Measurements from ENCODE around the gene LRRN4. TPM values are rescaled to one million over a fixed set of nuclear protein-coding genes. Genes with fewer than 3 reads are reported as not detected.

The LRRN4 gene
- total RNA-seq, 1 donor from 2014 or later = not detected

DNA sequence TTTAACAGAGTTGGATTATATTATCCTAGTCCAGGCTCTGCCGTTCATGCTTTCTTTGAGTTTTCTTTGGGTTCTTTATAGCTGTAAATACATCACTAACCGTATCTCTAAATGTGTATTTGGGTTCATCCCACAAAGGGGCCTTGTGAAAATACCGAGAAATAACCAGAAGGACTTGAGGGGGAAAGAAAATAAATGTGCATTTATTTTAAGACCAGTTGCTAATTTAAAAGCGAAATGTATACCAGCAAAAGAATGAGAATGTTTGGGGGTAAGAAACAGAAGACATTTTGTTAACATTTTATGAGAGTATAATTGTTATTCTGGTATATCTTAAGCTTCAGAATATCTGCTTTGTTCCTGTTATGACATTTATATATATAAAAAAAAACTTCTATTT is 38.9 kb downstream of the LRRN4 start:
- Mint-ChIP-seq H3K36me3 (ENCODE audit: unreplicated experiment) (no peaks in the 10 kb centered on the region), H3K27me3 (ENCODE audit: unreplicated experiment) (peaks cover 2% of the 10 kb centered on the region), H3K4me3 (ENCODE audit: unreplicated experiment) (no peak overlapping the region), H3K27ac (ENCODE audit: unreplicated experiment) (no peak overlapping the region), H3K9me3 (ENCODE audit: unreplicated experiment) (no peaks in the 10 kb centered on the region), H3K4me1 (ENCODE audit: low read depth, unreplicated experiment) (no peaks in the 10 kb centered on the region)
- TF ChIP-seq, protein P1, sequence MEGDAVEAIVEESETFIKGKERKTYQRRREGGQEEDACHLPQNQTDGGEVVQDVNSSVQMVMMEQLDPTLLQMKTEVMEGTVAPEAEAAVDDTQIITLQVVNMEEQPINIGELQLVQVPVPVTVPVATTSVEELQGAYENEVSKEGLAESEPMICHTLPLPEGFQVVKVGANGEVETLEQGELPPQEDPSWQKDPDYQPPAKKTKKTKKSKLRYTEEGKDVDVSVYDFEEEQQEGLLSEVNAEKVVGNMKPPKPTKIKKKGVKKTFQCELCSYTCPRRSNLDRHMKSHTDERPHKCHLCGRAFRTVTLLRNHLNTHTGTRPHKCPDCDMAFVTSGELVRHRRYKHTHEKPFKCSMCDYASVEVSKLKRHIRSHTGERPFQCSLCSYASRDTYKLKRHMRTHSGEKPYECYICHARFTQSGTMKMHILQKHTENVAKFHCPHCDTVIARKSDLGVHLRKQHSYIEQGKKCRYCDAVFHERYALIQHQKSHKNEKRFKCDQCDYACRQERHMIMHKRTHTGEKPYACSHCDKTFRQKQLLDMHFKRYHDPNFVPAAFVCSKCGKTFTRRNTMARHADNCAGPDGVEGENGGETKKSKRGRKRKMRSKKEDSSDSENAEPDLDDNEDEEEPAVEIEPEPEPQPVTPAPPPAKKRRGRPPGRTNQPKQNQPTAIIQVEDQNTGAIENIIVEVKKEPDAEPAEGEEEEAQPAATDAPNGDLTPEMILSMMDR (IDR thresholded peaks at IDR 0.05; ENCODE audit: partially characterized antibody, unreplicated experiment) = no peak
- no peak for DNase-seq

DNA sequence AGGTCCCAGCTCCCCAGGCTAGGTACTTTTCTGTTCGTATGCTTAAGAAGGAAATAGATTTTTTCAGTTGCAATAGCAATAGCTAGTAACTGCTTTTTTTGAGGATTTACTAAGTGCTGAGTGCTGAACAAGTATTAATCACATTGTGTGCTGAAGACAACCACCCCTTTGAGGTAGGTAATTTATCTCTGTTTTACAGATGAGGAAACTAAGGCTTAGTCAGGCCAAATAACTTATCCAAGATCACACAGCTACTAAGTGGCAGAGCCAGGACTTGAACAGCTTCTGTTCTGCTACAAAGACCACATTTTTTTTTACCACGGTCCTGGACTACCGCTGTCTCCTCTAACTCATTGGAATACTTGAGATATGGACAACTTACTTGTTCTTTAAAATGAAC is 39.8 kb downstream of the LRRN4 start:
- Mint-ChIP-seq H3K27me3 (ENCODE audit: unreplicated experiment) (peaks cover 2% of the 10 kb centered on the region), H3K27ac (ENCODE audit: unreplicated experiment) (no peak overlapping the region), H3K4me1 (ENCODE audit: low read depth, unreplicated experiment) (no peaks in the 10 kb centered on the region), H3K9me3 (ENCODE audit: unreplicated experiment) (no peaks in the 10 kb centered on the region), H3K36me3 (ENCODE audit: unreplicated experiment) (no peaks in the 10 kb centered on the region), H3K4me3 (ENCODE audit: unreplicated experiment) (no peak overlapping the region)
- DNase-seq = no peak
- TF ChIP-seq, protein P1 (IDR thresholded peaks at IDR 0.05; ENCODE audit: partially characterized antibody, unreplicated experiment) = no peak

DNA sequence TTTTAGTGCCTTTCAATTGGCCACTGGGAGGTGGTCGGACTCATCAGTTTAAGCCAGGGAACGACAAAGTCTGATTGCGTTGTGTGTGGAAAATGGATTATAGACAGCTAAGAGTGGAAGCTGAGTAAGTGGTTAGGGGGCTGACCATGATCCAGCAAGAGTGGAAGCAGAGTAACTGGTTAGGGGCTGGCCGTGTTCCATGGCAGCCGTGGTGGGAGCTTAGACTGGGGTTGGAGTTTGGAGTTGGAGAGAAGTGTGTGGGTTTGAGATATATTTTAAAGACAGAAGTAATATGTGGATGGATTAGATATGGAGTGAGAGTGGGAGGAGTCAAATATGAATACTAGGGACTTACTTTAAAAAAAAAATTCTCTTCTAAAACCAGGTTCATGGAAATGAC is 41.7 kb downstream of the LRRN4 start:
- H3K27me3 Mint-ChIP-seq (ENCODE audit: unreplicated experiment) = no peaks in the 10 kb centered on the region
- no peaks in the 10 kb centered on the region for H3K9me3 Mint-ChIP-seq (ENCODE audit: unreplicated experiment)
- peaks cover 4% of the 10 kb centered on the region for H3K4me1 Mint-ChIP-seq (ENCODE audit: low read depth, unreplicated experiment)
- H3K4me3 Mint-ChIP-seq (ENCODE audit: unreplicated experiment) = no peak overlapping the region
- TF ChIP-seq, protein P1 (IDR thresholded peaks at IDR 0.05; ENCODE audit: partially characterized antibody, unreplicated experiment) = no peak
- no peaks in the 10 kb centered on the region for H3K36me3 Mint-ChIP-seq (ENCODE audit: unreplicated experiment)
- no peak for DNase-seq
- no peak overlapping the region for H3K27ac Mint-ChIP-seq (ENCODE audit: unreplicated experiment)

DNA sequence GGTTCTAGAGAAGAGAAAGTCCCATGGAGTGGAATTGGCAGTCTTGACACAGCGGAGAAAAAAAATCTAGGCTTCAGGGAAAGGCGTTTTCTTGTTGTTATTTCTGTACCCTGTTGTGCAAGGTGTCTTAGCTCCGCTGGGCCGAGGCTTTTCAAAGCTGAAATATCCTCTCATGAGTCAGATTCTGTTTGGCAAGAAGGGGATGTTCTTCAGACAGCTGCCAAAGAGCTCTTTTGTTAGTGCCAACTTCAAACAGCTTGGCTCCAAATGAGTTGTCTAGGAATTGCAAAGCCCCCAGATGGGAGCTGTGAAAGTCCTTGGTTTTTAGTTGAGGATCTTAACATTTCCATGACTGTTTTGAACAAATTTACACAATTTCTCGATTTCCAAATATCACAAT is 45.6 kb downstream of the LRRN4 start:
- Mint-ChIP-seq H3K4me1 (ENCODE audit: low read depth, unreplicated experiment) (peaks cover 5% of the 10 kb centered on the region), H3K36me3 (ENCODE audit: unreplicated experiment) (no peaks in the 10 kb centered on the region), H3K9me3 (ENCODE audit: unreplicated experiment) (peaks cover 3% of the 10 kb centered on the region), H3K27ac (ENCODE audit: unreplicated experiment) (no peak overlapping the region), H3K4me3 (ENCODE audit: unreplicated experiment) (no peak overlapping the region), H3K27me3 (ENCODE audit: unreplicated experiment) (peaks cover 2% of the 10 kb centered on the region)
- TF ChIP-seq, protein P1 (IDR thresholded peaks at IDR 0.05; ENCODE audit: partially characterized antibody, unreplicated experiment) = no peak
- DNase-seq = no peak

DNA sequence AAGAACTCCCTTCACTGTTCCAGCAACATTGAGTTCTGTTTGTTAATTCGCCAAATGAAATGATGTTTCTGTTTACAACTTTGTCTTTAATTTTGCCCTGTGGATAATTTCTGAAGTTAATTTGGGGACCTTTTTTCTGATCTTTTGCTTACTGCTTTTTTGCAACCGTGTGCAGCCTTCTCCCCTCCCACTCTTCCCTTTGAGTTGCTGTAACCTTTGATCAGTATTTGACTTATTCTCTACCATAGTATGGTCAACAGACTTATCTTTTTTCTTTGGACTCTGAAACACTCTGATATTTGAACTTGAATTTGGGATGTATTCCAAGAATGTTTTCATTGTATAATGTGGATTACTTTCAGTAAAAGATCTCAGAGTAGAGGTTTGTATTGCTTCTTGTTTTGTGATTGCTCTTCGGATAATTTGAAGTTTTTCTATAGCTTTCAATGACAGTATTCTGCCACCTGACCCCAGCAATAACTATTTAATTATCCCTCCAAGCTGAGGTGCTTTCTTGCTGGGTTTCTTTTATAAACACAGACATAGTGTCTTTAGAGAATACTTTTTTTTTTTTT is 46.2 kb downstream of the LRRN4 start:
- Mint-ChIP-seq H3K4me1 (ENCODE audit: low read depth, unreplicated experiment) (peaks cover 5% of the 10 kb centered on the region), H3K27ac (ENCODE audit: unreplicated experiment) (no peak overlapping the region), H3K4me3 (ENCODE audit: unreplicated experiment) (peak overlapping the region; percentile 96), H3K36me3 (ENCODE audit: unreplicated experiment) (no peaks in the 10 kb centered on the region), H3K27me3 (ENCODE audit: unreplicated experiment) (peaks cover 2% of the 10 kb centered on the region), H3K9me3 (ENCODE audit: unreplicated experiment) (peaks cover 3% of the 10 kb centered on the region)
- no peak for DNase-seq
- TF ChIP-seq, protein P1 (IDR thresholded peaks at IDR 0.05; ENCODE audit: partially characterized antibody, unreplicated experiment) = no peak
